GM19372 (cell line): Measurements from ENCODE around the gene FBXO21.

Source experiments
- ATAC-seq: cut with Tn5 transposase; IDR thresholded peaks from one replicate; pipeline ENCODE4 v1.9.1; 2021; ENCODE audit warnings: mild to moderate bottlenecking, low read depth, moderate library complexity; ENCODE audit not compliant: unreplicated experiment

Gene FBXO21

DNA sequence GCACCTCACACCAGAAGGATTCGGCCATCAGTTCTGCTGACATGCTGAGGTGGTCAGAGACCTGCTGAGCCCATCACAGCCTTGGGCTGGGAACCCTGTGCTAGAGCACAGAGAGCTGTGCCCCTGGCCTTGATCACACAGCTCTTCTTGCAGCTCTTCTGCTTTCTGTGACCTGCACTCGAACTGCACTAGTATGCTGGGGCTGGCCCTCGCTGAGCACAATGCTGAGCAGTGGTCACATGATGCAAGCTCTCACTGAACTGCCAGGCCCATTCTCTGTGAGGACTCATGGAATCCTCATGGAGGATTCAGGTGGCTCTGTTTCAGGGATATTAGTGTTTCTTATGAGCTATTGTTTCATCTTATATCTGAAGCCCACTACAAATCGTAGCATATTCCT lies 22.5 kb downstream of the FBXO21 start:
- ATAC-seq: no peak

DNA sequence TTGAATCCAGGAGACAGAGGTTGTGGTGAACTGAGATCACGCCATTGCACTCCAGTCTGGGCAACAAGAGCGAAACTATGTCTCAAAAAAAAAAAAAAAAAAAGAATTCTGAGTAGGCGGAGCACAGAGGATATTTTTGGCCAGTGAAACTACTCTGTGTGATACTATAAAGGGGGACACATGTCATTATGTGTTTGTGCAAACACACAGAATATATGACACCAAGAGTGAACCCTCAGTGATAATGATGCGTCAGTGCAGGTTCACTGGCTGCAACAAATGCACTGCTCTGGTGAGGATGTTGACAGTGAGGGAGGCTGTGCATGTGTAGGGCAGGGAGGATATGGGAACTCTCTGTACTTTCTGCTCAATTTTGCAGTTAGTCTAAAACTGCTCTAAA lies 24.2 kb downstream of the FBXO21 start:
- ATAC-seq: no peak

- no peak for ATAC-seq
Observed at GRCh38 chr12:117165342-117165741, 24.9 kb downstream of the FBXO21 start.

DNA sequence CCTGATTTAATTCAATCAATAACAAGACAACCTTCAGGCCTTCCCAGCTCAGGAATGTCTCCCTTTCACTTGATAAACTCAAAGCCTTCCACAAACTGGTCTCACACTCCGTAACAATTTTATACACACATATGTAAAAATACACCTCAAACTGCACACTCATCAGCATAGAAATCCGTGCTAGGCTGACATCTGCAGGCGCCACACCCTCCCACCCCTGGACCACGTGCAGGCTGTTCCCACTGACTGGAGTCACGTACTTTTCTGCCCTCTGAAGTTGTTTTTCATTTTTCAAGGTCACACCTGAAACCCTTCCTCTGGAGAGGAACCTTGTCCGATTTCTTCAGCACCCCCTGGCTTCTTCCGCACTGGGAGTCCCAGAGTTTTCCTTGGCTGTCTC lies 27.6 kb downstream of the FBXO21 start:
- no peak for ATAC-seq

DNA sequence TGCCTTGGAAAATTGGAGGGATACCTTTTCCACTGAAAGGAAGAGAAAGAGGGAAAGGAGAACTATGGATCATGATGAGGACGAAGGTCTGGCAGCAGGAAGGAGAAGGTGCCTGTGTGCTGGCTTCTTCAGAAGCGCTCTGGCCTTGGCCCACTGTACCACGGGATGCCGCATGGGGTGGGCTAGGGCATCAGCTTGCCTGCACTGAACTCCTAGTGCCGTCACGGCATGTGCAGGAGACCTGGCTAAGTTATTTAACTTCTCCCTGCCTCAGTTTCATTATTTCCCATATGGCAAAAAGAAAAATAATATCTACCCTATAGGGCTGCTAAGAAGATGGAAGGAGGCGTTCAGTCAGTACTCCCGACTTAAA lies 28.1 kb downstream of the FBXO21 start:
- no peak for ATAC-seq

DNA sequence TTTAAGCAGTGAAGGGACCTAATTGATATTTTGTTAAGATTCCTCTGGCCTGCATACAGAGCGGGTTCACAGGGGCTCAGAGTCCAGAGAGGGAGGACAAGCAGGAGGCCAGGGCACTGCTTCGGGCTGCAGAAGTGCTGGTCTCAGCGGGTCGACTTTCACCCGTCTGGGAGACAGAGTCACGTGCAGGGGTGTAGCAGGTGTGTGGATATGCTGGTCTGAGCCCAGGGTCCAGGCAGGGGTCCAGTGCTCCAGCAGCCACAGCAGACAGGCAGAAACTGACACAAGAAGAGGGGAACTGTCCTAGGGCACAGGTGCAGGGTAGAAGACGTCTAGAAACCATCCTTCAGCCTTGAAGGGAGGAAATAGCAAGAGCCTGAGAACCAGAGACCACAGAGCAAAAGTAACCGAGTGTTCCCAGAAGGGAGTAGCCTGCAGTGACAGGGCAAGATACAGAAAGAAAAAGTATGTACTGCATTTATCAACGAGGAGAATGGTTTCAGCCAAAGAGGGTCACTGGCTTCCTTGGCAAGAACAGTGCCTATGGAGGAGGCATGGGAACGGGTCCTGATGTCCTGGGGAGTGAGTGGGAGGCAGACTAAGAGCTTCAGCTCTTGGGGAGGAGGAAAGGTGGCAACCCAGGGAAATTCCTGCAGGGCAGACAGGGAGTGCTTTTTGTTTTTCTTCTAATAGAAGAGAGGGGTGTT lies 28.7 kb downstream of the FBXO21 start:
- ATAC-seq: no peak

- no peak for ATAC-seq
Observed at GRCh38 chr12:117159674-117160073, 30.6 kb downstream of the FBXO21 start.

GRCh38 chr12:117158911-117159553 lies 31.2 kb downstream of the FBXO21 start:
- no peak for ATAC-seq

- ATAC-seq: no peak
Observed at GRCh38 chr12:117158096-117158495, 32.2 kb downstream of the FBXO21 start.

- peak; percentile 52 for ATAC-seq
Observed at GRCh38 chr12:117155278-117156060, 34.8 kb downstream of the FBXO21 start.

DNA sequence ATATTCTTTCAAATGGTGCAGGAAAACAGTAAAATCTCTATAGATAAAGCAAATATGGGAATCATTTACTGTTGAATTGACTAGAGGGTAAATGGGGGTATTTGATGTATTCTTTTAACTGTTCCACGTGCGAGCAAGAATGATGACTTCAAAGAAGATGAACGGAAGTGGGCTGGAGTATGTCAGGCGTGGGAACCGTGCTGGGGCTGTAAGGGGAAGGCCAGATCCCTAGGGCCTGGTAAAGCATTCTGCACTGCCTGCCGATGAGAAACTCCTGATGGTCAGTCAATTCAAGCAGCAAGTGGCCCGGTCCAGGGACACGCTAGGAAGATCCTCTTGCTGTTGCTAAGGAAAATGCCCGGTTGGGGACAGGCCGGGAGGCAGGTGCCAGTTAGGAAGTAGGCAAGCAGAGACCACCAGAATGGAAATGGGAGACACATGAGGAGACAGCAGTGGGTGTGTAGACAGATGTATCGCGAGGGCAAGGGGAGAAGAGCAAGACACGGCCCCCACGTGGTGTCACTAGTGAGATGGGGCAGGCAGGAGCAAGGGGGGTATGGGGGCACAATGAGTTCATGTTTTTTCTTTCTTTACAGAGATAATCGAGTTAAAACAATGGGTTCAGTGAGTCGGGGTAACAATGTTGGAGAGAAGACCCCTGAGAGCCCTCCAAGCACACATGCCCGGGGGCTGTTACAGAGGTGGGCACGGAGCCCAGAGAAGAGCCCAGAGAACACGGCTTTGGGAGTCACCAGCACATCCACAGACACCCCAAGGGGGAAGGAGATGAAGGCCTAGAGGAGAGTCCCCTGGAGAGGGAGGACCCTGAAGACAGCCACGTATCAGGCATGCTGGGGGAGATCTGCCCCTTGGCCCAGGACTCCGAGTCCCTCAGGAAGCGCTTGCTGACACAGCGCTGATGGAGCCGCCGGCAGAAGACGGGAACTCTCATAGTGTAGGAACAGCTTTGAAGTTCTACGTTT lies 37.2 kb downstream of the FBXO21 start:
- ATAC-seq: no peak

GRCh38 chr12:117151403-117152031 lies 38.8 kb downstream of the FBXO21 start:
- no peak for ATAC-seq

GRCh38 chr12:117149431-117149830 lies 40.8 kb downstream of the FBXO21 start:
- no peak for ATAC-seq

GRCh38 chr12:117148642-117149041 lies 41.6 kb downstream of the FBXO21 start:
- no peak for ATAC-seq

GRCh38 chr12:117147639-117148038 lies 42.6 kb downstream of the FBXO21 start:
- ATAC-seq: no peak

GRCh38 chr12:117145597-117146154 lies 44.6 kb downstream of the FBXO21 start:
- ATAC-seq: no peak

DNA sequence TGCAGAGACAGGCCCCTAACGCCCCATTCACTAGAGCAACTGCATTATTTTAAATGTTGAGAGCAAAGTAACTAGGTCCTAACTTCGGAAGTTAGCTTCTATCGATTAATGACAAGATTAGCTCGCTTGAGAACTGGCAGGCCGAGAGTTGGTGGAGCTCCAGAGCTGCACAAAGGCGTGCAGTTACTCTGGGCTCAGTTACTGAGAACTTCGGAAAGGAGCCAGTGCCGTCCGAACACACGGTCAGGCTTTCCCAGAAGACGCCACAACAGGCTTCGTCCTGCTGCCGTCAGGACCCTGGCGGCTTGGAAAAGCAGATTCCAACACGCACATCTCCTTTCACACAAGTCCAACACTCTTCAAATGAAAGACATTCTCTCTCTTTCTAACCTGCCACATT lies 45.7 kb downstream of the FBXO21 start:
- no peak for ATAC-seq

- no peak for ATAC-seq
Observed at GRCh38 chr12:117143008-117143532, 47.2 kb downstream of the FBXO21 start.

- no peak for ATAC-seq
Observed at GRCh38 chr12:117142094-117142493, 48.2 kb downstream of the FBXO21 start.
